Nephron (organoid): ENCODE results near the gene BET1.

Experiments used
- H3K27ac Mint-ChIP-seq, 3 experiments: 2 replicates each; pipeline ENCODE4 v1.8.0; 2020; ENCODE audit warnings: mixed read lengths in 3 of 3, mild to moderate bottlenecking in 2 of 3, moderate library complexity in 1 of 3
- H3K27me3 Mint-ChIP-seq: 2 replicates; pipeline ENCODE4 v1.8.0; 2021; ENCODE audit warnings: low read depth, mild to moderate bottlenecking, moderate library complexity, mixed read lengths
- H3K36me3 Mint-ChIP-seq: 2 replicates; pipeline ENCODE4 v1.8.0; 2020; ENCODE audit warnings: low read depth, mixed read lengths
- H3K4me1 Mint-ChIP-seq: 2 replicates; pipeline ENCODE4 v1.8.0; 2020; ENCODE audit warnings: mixed read lengths
- H3K4me3 Mint-ChIP-seq, 3 experiments: 2 replicates each; pipeline ENCODE4 v1.8.0; 2020; ENCODE audit warnings: mild to moderate bottlenecking in 3 of 3, mixed read lengths in 3 of 3, moderate library complexity in 2 of 3
- H3K9me3 Mint-ChIP-seq: 2 replicates; pipeline ENCODE4 v1.8.0; 2020; ENCODE audit warnings: mixed read lengths
- TF ChIP-seq, protein P1 (sequence below), 3 experiments: fragments of 200-600 bp; sonication (generic); IDR thresholded peaks; one replicate each; pipeline ENCODE4 v1.5.0; 2021; ENCODE audit warnings: antibody characterized with exemption in 3 of 3; ENCODE audit not compliant: unreplicated experiment in 3 of 3

Gene BET1

DNA sequence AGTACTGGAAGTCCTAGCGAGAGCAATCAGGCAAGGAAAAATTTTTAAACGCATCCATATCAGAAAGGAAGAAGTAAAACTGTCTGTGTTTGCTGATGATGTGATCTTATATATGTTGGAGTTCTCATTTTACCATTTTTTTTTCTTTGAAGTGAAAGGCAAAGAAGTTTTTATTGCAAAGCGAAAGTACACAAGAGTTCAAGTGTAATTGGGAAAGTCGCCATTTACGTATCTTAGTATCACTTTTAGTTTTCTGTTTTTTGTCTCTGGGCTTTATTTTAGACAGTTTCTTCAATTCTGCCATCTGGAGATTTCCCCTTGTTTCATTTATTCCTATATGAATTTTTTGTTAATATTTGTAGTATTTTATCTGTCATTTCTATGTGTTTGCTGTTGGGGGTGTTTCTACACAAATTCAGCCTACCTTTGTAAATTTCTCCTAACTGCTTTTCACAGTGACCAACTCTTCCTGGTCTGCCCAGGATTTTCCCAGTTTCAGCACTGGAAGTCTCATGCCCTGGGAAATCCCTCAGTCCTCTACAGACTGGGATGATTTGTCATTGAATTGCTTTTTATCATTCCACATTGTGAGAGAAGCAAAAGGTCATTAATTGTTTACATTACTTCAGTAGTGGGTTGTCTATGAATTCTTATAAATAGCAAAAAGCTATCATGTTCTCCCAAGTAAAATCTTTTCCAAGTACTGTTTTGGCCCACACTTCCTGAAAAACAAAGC lies 23.2 kb downstream of the BET1 start:
- H3K4me1 Mint-ChIP-seq: peaks cover 10% of the 10 kb centered on the region
- no peak overlapping the region for H3K27ac Mint-ChIP-seq
- no peak overlapping the region for H3K4me3 Mint-ChIP-seq
- no peaks in the 10 kb centered on the region for H3K36me3 Mint-ChIP-seq
- no peaks in the 10 kb centered on the region for H3K27me3 Mint-ChIP-seq
- no peaks in the 10 kb centered on the region for H3K9me3 Mint-ChIP-seq
- TF ChIP-seq, protein P1, sequence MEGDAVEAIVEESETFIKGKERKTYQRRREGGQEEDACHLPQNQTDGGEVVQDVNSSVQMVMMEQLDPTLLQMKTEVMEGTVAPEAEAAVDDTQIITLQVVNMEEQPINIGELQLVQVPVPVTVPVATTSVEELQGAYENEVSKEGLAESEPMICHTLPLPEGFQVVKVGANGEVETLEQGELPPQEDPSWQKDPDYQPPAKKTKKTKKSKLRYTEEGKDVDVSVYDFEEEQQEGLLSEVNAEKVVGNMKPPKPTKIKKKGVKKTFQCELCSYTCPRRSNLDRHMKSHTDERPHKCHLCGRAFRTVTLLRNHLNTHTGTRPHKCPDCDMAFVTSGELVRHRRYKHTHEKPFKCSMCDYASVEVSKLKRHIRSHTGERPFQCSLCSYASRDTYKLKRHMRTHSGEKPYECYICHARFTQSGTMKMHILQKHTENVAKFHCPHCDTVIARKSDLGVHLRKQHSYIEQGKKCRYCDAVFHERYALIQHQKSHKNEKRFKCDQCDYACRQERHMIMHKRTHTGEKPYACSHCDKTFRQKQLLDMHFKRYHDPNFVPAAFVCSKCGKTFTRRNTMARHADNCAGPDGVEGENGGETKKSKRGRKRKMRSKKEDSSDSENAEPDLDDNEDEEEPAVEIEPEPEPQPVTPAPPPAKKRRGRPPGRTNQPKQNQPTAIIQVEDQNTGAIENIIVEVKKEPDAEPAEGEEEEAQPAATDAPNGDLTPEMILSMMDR (IDR thresholded peaks at IDR 0.05; ENCODE audit: unreplicated experiment in 3 of 3): no peak

DNA sequence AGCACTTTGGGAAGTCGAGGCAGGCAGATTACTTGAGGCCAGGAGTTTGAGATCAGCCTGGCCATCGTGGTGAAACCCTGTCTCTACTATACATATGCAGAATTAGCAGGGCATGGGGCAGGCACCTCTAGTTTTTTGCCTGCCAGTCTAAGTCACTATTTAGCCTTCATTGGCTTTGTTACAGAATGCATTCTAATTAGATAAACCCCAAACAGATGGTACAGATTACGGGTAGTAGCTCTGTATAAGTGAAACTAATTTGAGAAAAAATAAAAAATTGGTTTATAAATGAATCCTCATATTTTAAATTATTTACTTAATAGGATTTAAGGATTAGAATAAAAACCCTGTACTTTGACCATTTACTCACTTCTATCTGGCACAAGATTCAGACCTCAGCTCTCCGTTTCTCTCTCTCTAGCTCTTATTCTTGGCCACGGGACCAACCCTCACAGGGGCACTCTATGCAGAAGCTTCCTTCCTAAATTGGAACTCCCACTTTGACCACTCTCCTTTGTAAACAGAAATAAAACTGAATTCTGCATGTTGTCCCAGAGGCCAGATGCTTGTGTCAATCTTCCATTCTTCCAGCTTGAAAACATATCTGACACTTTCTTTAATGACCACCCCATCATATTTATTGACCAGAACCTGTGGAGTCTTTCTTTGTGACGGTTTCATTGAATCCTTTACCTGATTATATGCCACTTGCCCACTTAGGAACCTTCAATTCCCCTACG lies 26.8 kb downstream of the BET1 start:
- H3K27ac Mint-ChIP-seq: no peak overlapping the region
- no peaks in the 10 kb centered on the region for H3K27me3 Mint-ChIP-seq
- H3K36me3 Mint-ChIP-seq: no peaks in the 10 kb centered on the region
- H3K4me1 Mint-ChIP-seq: peaks cover 5% of the 10 kb centered on the region
- H3K9me3 Mint-ChIP-seq: no peaks in the 10 kb centered on the region
- TF ChIP-seq, protein P1 (IDR thresholded peaks at IDR 0.05; ENCODE audit: unreplicated experiment in 3 of 3): no peak
- no peak overlapping the region for H3K4me3 Mint-ChIP-seq

DNA sequence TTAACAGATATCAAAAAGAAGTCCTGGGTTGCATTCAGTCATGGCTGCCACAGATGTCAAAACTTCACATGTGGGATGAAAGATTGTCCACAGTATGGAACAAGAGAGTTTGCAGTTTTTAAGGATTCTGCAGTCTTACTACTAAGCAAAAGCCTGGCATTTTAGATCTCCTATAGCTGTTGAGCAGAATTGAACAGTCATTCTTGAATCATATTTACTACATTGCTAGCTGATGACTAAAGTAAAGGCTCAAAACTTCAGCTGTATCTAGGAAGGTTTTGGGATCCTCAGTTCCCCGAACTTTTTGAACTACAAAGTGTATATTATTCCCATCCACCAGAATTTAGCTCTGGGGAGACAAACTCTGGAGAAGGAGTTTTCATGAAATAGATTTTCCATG lies 31.0 kb downstream of the BET1 start:
- Mint-ChIP-seq H3K4me3 (no peak overlapping the region), H3K27ac (no peak overlapping the region), H3K9me3 (no peaks in the 10 kb centered on the region), H3K36me3 (no peaks in the 10 kb centered on the region), H3K27me3 (no peaks in the 10 kb centered on the region), H3K4me1 (no peaks in the 10 kb centered on the region)
- TF ChIP-seq, protein P1 (IDR thresholded peaks at IDR 0.05; ENCODE audit: unreplicated experiment in 3 of 3): no peak

DNA sequence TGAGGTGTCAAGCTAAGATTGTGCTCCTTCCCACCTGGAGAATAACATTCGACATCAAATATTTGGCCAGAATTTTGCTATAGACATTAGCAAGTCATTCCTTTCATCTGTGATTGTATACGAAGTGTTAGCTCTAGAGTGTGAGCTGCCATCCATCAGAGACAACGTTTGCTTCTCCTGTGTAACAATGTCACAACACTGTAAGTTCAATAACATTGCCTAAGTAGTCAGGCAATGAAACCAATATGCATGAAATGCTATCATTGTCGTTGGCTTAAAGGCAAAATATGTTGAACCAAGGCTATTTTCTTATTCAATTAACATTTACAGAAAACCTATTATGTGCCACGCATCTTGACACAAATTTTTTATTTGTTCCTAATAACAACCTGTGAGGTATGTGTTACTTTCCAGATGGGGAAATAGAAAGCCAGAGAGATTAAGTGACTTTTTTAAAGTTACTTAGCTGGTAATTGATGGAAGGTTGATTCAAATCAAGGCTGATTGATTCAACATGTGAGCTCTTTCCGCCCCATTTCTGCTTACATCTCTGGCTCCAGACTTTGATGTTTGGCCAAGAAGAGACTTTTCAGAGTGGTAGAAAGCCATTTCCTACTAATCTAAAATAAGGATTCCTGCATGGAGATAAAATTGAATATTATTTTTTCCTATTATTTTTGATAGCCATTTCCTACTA lies 32.0 kb downstream of the BET1 start:
- TF ChIP-seq, protein P1 (IDR thresholded peaks at IDR 0.05; ENCODE audit: unreplicated experiment in 3 of 3): no peak
- Mint-ChIP-seq H3K4me3 (no peak overlapping the region), H3K9me3 (no peaks in the 10 kb centered on the region), H3K4me1 (no peaks in the 10 kb centered on the region), H3K27ac (no peak overlapping the region), H3K27me3 (no peaks in the 10 kb centered on the region), H3K36me3 (no peaks in the 10 kb centered on the region)

- Mint-ChIP-seq H3K36me3 (no peaks in the 10 kb centered on the region), H3K27ac (no peak overlapping the region), H3K27me3 (no peaks in the 10 kb centered on the region), H3K9me3 (no peaks in the 10 kb centered on the region), H3K4me3 (no peak overlapping the region), H3K4me1 (no peaks in the 10 kb centered on the region)
- TF ChIP-seq, protein P1 (IDR thresholded peaks at IDR 0.05; ENCODE audit: unreplicated experiment in 3 of 3): no peak
Observed at GRCh38 chr7:93968911-93969620, 35.1 kb downstream of the BET1 start.
